GM12878 (cell line): Measurements from ENCODE around the gene MTFP1.

ENCODE experiments used
- IKZF1 ChIP-seq: fragments of 450-650 bp; conservative IDR thresholded peaks from 2 replicates; pipeline ENCODE4 v1.6.1; 2017; ENCODE audit warnings: antibody characterized with exemption, mild to moderate bottlenecking
- SRF ChIP-seq, 2 experiments: IDR thresholded peaks; 2 replicates each; pipeline ENCODE4 v1.6.1; 2011; ENCODE audit warnings: low read depth in 2 of 2, low read length in 2 of 2, mild to moderate bottlenecking in 1 of 2, moderate library complexity in 1 of 2
- TF ChIP-seq, protein P1 (sequence below), 3 experiments: IDR thresholded peaks in 2 of 3; conservative IDR thresholded peaks in 1 of 3; 2 replicates each; pipeline ENCODE4 v1.5.1; 2011; ENCODE audit warnings: low read depth in 3 of 3, low read length in 3 of 3, mild to moderate bottlenecking in 3 of 3, control low read depth in 2 of 3, moderate library complexity in 2 of 3, inconsistent platforms in 1 of 3, mixed read lengths in 1 of 3; ENCODE audit not compliant: control insufficient read depth in 2 of 3, insufficient read depth in 1 of 3; ENCODE audit errors: extremely low read depth in 1 of 3

DNA sequence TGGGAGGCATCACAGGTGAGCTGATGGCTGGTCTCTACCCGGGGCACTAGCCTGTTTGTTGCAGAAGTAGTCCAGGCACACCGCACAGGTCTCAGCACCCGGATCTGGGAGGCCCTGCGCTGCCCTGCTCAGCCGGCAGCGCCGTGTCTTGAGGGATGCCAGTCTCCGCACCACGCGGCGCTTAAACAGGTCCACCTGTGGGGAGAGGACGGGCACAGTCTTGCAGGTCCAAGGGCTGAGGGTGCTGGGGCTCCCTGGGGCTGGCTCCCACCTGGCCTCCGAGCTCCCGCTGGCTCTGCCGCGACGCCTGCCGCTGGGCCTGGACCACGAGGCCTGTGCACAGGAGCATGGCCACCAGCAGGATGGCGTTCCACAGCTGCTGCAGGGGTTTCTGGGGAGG is 45.6 kb upstream of the MTFP1 start:
- TF ChIP-seq IKZF1: no peak
- TF ChIP-seq, protein P1, sequence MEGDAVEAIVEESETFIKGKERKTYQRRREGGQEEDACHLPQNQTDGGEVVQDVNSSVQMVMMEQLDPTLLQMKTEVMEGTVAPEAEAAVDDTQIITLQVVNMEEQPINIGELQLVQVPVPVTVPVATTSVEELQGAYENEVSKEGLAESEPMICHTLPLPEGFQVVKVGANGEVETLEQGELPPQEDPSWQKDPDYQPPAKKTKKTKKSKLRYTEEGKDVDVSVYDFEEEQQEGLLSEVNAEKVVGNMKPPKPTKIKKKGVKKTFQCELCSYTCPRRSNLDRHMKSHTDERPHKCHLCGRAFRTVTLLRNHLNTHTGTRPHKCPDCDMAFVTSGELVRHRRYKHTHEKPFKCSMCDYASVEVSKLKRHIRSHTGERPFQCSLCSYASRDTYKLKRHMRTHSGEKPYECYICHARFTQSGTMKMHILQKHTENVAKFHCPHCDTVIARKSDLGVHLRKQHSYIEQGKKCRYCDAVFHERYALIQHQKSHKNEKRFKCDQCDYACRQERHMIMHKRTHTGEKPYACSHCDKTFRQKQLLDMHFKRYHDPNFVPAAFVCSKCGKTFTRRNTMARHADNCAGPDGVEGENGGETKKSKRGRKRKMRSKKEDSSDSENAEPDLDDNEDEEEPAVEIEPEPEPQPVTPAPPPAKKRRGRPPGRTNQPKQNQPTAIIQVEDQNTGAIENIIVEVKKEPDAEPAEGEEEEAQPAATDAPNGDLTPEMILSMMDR (IDR thresholded peaks at IDR 0.05 in 2 of 3, conservative IDR thresholded peaks at IDR 0.05 in 1 of 3; ENCODE audit: control insufficient read depth in 2 of 3, extremely low read depth in 1 of 3, insufficient read depth in 1 of 3, low read depth in 3 of 3, low read length in 3 of 3): no peak
- TF ChIP-seq SRF (IDR thresholded peaks at IDR 0.05; ENCODE audit: low read depth in 2 of 2, low read length in 2 of 2): no peak
